Activated T-cell treated with anti-CD3 and anti-CD28 coated beads for 24 hours (primary cell): ENCODE data around the gene TMEM151A.
"Not testable (repeated sequence)": the region's sequence is repeated elsewhere in the genome, so short reads cannot be mapped to it uniquely, and the experiment has no call there.

ENCODE experiments used
- DNase-seq: peaks from one replicate; pipeline ENCODE4 v3.0.0-alpha.2; 2020; ENCODE audit warnings: low read depth

The TMEM151A gene

GRCh38 chr11:66309475-66309874, 17.8 kb downstream of the TMEM151A start:
- DNase-seq, result no peak

GRCh38 chr11:66310324-66310723, 18.6 kb downstream of the TMEM151A start:
- DNase-seq, result no peak

GRCh38 chr11:66310803-66311440, 19.2 kb downstream of the TMEM151A start:
- DNase-seq, result not testable (repeated sequence)

DNA sequence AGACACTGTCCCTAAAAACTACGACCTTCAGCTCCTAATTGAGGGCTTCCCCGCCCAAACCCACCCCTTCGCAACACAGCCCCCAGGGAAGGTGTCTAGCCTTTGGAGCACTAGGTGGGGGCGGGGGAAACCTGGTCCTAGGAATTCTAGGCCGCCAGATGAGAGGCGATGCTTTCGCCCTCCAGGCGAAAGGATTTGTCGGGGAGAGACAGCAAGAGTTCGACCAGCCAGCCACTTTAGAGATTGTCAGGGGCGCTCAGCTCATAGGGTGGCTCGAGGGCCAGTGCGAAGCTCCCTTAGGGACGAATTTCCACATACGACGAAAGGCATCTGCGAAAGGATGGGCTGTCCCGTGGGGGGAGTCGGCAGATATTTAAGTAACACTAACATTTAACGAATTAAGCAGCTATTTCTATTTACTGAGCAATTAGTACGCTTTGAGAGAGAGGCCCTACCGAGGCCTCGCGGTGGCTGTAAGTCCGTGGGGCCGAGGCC, 19.8 kb downstream of the TMEM151A start:
- DNase-seq, result no peak

DNA sequence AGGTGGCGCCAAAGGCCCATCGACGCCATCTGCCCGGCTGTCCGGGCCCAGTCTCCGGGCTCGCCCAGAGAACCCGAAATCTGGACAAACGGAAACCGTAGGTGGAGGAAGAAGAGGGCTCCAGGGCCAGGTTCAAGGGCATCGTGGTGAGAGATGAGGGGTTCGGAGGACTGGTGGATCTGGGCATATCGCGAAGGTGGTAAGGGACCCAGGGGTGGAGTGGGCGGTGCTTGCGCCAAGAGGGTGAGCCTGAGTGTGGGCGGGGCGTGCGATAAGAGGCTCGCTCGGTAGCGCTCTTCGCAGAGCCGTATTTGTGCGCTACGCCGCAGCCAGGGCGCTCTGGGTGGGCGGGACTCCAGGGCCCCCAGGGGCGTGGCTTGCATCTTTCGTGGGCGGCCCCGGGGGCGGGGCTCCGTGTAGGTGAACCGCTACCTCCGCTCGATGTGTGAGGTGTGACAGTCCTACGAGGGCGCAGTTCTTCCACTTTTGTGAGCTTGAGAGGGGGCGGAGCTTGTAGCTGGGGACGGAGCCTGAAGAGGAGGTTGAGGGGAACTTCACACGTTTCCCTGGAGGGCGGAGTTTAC, 20.4 kb downstream of the TMEM151A start:
- peak; percentile 94 for DNase-seq

- DNase-seq, result peak; percentile 94
These were observed 21.0 kb downstream of the TMEM151A start for GRCh38 chr11:66312549-66313320.

- DNase-seq, result no peak
These were observed 21.9 kb downstream of the TMEM151A start for GRCh38 chr11:66313321-66314185.

DNA sequence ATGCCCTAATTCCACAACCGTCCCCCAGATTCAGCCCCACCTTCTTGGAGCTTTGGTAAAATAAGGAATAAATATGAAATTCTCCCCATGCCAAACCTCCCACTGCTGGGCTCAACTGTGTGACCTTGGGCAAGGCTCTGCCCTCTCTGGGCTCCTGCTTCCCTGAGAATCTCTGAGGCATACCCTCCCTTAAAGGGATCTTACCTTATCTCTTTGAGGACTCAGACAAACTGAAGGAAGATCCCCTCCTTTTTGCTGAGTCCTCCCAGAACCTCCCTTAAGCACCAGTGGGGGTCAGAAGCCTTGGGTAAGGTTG, 22.4 kb downstream of the TMEM151A start:
- no peak for DNase-seq

GRCh38 chr11:66314561-66315497, 23.1 kb downstream of the TMEM151A start:
- DNase-seq, result no peak

DNA sequence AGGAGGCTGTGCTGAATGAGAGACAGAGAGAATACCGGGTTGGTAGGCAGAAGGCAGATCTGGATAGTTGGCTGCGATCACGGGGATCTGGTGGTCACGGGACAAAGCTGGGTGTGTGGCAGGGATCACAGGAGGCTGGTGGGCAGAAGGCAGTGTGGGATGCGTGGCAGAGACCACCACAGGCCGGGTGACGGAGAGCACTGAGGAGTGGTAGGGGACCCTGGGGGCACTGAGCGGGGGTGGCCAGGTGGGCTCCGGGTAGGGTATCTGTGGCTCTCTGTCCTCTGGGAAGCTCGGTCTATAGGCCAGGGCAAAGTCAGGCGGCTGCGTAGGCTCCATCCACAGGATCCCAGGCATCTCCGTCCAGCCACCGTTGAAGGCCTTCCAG, 23.8 kb downstream of the TMEM151A start:
- DNase-seq, result no peak

DNA sequence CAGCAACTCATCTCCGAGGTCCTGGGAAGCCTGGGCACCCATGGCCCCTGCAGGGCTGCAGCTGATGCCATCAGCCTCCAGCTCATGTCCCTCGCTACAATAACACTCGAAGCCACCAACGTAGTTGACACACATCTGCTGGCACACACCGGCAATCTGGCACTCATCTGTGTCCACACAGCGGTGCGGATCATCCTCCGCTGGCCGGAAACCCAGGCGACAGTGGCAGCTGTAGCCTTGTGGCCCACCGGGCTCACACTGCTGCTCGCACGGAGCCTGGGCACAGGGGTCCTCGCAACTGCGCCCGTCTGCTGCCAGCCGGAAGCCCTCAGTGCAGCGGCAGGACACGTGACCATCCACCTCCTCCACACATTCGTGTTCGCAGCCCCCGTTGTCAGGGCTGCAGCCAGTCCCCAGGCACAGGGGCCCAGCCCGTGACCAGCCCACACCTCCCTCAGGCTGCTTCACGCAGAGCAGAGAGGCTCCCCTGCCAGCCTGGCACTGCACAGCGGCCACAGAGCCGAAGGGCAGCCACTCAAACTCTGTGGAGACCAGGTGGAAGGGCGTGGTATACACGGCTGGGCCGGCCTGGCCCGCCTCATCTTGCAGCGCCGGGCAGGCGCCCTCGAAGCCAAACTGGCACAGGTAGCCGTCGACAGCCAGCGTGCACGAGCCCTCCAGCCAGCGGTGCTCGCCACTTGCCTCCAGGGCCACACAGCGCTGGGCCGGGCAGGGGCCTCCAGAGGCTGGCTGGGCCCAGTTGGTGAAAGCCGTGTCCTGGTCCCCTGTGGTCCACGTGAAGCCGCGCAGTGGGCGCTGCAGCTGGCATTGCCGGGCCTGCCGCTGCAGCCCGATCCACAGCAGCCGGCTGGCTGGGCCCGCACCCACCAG, 24.5 kb downstream of the TMEM151A start:
- DNase-seq, result no peak

GRCh38 chr11:66316849-66317251, 25.2 kb downstream of the TMEM151A start, which contains the start of gene CD248:
Gene CD248 (minus strand): TSS chr11:66317044. CDS start chr11:66317027, 17 bp downstream.
- DNase-seq, result no peak

DNA sequence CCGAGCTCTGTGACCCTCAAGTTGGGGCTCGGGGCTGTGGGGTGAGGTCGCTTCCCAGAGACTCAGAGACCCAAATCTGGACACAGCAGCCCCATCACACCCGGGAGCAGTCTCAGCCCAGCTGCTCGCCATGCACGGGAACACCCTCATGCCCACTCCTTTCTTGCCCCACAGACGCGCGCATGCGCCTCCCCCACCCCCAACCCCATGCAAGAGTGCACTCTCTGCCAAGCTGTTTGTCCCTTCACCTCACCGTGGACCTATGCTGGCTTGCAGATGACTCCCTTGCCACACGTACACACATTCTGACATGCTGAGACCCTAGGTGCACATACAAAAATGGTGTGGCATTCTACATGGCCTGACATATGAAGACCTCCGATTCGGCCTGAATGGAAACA, 25.6 kb downstream of the TMEM151A start:
- DNase-seq, result peak; percentile 34

DNA sequence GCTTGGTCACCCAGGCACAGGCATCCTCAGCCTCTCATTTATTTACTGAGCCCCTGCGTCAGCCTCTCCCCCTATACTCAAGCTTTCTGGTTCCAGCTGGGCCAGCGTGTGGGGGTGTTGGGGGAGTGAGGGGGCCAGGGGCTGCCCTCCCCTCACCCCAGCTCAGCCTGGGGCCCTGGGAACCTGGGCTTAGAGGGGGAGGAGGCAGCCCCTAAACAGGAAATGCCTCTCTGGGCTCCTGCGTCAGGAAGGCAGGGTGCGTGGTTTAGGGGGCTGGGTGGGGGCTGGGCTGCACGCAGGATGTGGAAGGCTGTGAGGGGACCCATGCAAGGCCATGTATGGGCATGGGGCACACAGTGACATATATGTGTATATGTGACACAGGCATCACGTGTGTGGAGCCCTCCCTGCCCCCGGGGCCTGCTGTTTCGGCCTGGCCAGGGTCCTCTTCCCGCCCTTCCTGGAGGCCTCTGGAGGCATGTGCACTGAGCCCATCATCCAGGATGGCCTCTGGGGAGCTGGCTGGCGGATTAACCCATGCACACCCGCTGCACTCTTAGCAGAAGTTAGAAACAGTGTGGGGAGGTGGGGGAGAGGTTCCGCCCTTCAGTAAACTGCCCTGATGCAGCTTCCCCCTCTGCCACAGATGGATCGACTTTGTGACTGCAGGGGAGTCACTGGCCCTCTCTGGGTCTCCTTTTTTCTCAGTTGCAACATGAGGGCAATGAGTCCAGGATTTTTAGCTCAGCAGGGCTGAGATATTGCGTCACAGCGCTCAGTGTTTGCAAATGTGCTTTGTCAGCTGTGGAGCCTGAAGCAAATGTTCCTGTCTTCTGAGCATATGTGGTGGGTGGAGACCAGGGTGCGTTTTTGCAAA, 26.3 kb downstream of the TMEM151A start:
- peak; percentile 29 for DNase-seq

- no peak for DNase-seq
These were observed 26.9 kb downstream of the TMEM151A start for GRCh38 chr11:66318600-66318970.

GRCh38 chr11:66320289-66320688, 28.6 kb downstream of the TMEM151A start:
- DNase-seq, result not testable (repeated sequence)

DNA sequence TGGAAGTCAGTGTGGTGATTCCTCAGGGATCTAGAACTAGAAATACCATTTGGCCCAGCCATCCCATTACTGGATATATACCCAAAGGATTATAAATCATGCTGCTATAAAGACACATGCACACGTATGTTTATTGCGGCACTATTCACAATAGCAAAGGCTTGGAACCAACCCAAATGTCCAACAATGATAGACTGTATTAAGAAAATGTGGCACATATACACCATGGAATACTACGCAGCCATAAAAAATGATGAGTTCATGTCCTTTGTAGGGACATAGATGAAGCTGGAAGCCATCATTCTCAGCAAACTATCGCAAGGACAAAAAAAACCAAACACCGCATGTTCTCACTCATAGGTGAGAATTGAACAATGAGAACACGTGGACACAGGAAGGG, 29.1 kb downstream of the TMEM151A start:
- not testable (repeated sequence) for DNase-seq

DNA sequence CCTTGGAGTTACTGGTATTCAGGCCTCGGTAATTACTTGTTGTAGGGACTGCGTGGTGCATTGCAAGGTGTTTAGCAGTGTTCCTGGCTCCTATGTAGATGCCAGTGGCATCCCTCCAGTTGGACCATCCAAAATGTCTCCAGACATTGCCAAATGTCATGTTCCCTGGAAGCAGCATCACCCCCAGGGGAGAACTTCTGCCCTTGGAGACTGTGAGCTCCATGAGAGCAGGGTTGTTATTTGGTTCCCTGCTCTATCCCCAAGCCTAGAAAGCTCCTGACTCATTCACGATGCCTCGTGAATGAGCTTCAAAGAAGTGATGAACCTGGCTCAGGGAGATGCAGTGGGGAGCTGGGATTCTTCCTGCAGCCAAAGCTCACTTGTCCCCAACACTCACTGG, 29.9 kb downstream of the TMEM151A start:
- no peak for DNase-seq
